Glomerular endothelial cell (primary cell): ENCODE results near the gene ENPP1. TPM values are rescaled to one million over a fixed set of nuclear protein-coding genes. Genes with fewer than 3 reads are reported as not detected.
"Not testable (repeated sequence)": the region's sequence is repeated elsewhere in the genome, so short reads cannot be mapped to it uniquely, and the experiment has no call there.

Source experiments
- DNase-seq: peaks from one replicate; pipeline ENCODE4 v3.0.0-alpha.2; 2011; ENCODE audit warnings: low read depth, low spot score; ENCODE audit errors: extremely low read depth
- total RNA-seq: library from RNA; depleted of rRNA; stranded (reverse); fragments of >200 nt; gene quantifications from 2 replicates; pipeline ENCODE4 v1.2.3, GENCODE V29; 2015

ENPP1 gene
- total RNA-seq, 1 donor from 2014 or later: 1.2 TPM

- DNase-seq: no peak
Measured at GRCh38 chr6:131911951-131912350, 104.1 kb downstream of the ENPP1 start.

- no peak for DNase-seq
Measured at GRCh38 chr6:131914234-131914633, 106.4 kb downstream of the ENPP1 start.

GRCh38 chr6:131914967-131915751, 107.3 kb downstream of the ENPP1 start:
- DNase-seq: peak; percentile 72

GRCh38 chr6:131916091-131916796, 108.4 kb downstream of the ENPP1 start:
- DNase-seq: not testable (repeated sequence)

- no peak for DNase-seq
Measured at GRCh38 chr6:131916847-131917246, 109.0 kb downstream of the ENPP1 start.

- no peak for DNase-seq
Measured at GRCh38 chr6:131917318-131917717, 109.5 kb downstream of the ENPP1 start.

- no peak for DNase-seq
Measured at GRCh38 chr6:131917763-131918649, 110.2 kb downstream of the ENPP1 start.

- DNase-seq: no peak
Measured at GRCh38 chr6:131918650-131919355, 111.0 kb downstream of the ENPP1 start.

GRCh38 chr6:131920656-131921055, 112.8 kb downstream of the ENPP1 start:
- no peak for DNase-seq

- DNase-seq: no peak
Measured at GRCh38 chr6:131923356-131923755, 115.5 kb downstream of the ENPP1 start.

- DNase-seq: peak; percentile 51
Measured at GRCh38 chr6:131924881-131925474, 117.2 kb downstream of the ENPP1 start.

- DNase-seq: no peak
Measured at GRCh38 chr6:131929264-131929663, 121.4 kb downstream of the ENPP1 start.

- DNase-seq: no peak
Measured at GRCh38 chr6:131929976-131930375, 122.2 kb downstream of the ENPP1 start.

- no peak for DNase-seq
Measured at GRCh38 chr6:131931063-131931750, 123.4 kb downstream of the ENPP1 start.

GRCh38 chr6:131936156-131936555, 128.3 kb downstream of the ENPP1 start:
- DNase-seq: no peak

- no peak for DNase-seq
Measured at GRCh38 chr6:131937226-131937625, 129.4 kb downstream of the ENPP1 start.

GRCh38 chr6:131937703-131938631, 130.1 kb downstream of the ENPP1 start:
- DNase-seq: no peak
